SK-N-MC (cell line): Measurements from ENCODE around the gene COL4A1.

Experiments
- EZH2 ChIP-seq: fragments of 200-600 bp; sonication (generic); IDR thresholded peaks from one replicate; pipeline ENCODE4 v1.6.1; 2017; ENCODE audit warnings: antibody characterized with exemption
- POLR2AphosphoS5 ChIP-seq: IDR thresholded peaks from 2 replicates; pipeline ENCODE4 v1.6.1; 2012; ENCODE audit warnings: mild to moderate bottlenecking, low read depth, low read length, borderline replicate concordance

GRCh38 chr13:110336108-110336507, 29.2 kb upstream of the COL4A1 start:
- TF ChIP-seq POLR2AphosphoS5 (no peak), EZH2 (no peak)
